Subcutaneous abdominal adipose tissue (tissue), 5 donors: ENCODE data around the gene FBXL20.

ENCODE experiments used
- H3K27ac ChIP-seq: one replicate; pipeline ENCODE4 v1.7.0; 2013; ENCODE audit warnings: low read depth, mild to moderate bottlenecking, inconsistent platforms, low read length, moderate library complexity
- H3K27me3 ChIP-seq, 5 donors: one replicate each; pipeline ENCODE4 v1.7.0; 2013; ENCODE audit warnings: low read length in 5 of 5, inconsistent platforms in 1 of 5; ENCODE audit not compliant: control insufficient read depth in 5 of 5, insufficient read depth in 4 of 5
- H3K36me3 ChIP-seq, 5 donors: one replicate each; pipeline ENCODE4 v1.7.0; 2013; ENCODE audit warnings: low read length in 5 of 5; ENCODE audit not compliant: control insufficient read depth in 5 of 5, insufficient read depth in 5 of 5
- H3K4me1 ChIP-seq, 5 donors: one replicate each; pipeline ENCODE4 v1.7.0; 2013; ENCODE audit warnings: low read length in 5 of 5, mild to moderate bottlenecking in 3 of 5, moderate library complexity in 1 of 5; ENCODE audit not compliant: control insufficient read depth in 5 of 5, insufficient read depth in 5 of 5
- H3K4me3 ChIP-seq, 5 donors: one replicate each; pipeline ENCODE4 v1.7.0; 2013; ENCODE audit warnings: low read length in 5 of 5, low read depth in 1 of 5
- H3K9ac ChIP-seq, 5 donors: one replicate each; pipeline ENCODE4 v1.7.0; 2013; ENCODE audit warnings: low read length in 5 of 5, mild to moderate bottlenecking in 4 of 5, moderate library complexity in 3 of 5
- H3K9me3 ChIP-seq, 5 donors: one replicate each; pipeline ENCODE4 v1.7.0; 2013; ENCODE audit warnings: low read length in 5 of 5; ENCODE audit not compliant: control insufficient read depth in 5 of 5
- donor health status: healthy.
- donor health status: healthy.
- donor health status: healthy.
- donor health status: healthy.
- donor health status: healthy.

The FBXL20 gene

DNA sequence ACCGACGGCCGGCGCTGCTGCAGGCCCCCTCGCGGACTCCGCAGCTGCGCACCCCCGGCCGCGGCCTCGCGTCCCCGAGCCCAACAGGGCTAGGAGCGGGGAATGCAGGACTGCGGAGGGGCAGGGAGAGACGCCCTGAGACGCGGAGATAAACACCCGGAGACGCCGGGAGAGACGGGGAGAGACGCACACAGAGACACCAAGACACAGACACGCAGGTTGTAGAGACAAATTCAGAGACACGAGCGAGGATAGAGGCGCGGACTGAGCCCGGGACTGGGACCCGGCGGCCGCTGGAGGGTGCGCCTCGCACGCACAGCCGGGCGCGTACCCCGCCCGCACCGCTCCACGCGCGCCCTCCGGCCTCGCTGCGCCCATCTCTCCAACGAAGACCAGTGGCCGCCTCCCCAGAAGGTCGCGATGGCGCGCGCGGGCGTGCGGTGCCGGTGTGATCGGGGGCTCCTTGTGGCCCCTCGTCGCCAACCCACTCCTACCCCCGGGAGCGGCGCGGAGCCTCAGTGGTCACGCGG, 176.6 kb downstream of the FBXL20 start:
- no peaks in the 10 kb centered on the region for H3K36me3 ChIP-seq
- peaks cover 0 to 23% (median 20%) of the 10 kb centered on the region in 5 donors for H3K4me1 ChIP-seq
- no peaks in the 10 kb centered on the region for H3K9me3 ChIP-seq
- peak overlapping the region in 3 of 5 donors; percentile 36 to 54 (median 50) for H3K4me3 ChIP-seq
- H3K27me3 ChIP-seq, result peaks cover 17 to 49% (median 44%) of the 10 kb centered on the region in 5 donors
- H3K9ac ChIP-seq, result no peak overlapping the region
- no peak overlapping the region for H3K27ac ChIP-seq

DNA sequence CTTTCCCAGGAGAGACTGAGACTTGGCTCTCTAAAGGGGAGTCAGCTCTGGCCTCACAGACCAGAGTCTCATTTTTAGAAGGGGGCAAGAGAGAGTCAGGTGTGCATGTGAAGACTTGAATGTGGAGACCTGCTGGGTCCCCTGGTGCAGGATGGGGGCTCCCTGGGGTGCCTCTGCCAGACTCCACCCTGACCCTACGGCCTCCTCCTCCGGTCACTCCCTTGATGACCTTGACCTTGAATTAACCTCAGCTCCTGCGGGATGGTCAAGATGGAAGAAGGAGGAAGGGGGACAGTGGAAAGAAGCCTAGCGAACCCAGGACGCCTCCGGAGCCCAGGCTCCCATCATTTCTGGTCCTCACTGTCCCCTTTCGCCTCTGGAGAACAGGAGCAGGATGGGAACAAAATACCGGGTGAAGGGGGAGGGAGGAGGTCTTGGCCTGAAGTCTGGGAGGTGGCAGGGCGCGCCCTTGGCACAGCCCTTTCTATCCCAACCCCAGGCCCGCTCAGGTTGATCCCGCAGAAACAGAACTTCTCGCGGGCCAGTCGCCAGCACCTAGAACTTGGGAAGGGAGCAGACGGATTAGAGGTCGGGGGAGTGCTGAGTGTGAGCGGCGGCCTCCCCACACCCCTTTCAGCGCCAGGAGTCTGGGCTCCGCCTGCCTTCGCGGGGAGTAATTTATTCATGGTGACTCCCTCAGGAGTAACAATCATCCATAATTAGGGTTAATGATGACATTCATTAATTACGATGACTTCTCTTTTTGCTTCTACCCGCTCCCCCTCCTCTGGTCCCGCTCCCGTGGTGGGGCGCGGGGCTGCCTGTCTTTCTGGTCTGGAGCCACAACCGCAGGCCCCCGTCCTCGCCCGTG, 177.3 kb downstream of the FBXL20 start:
- Histone ChIP-seq H3K36me3 (no peaks in the 10 kb centered on the region), H3K4me3 (peak overlapping the region in 3 of 5 donors; percentile 36 to 54 (median 50)), H3K4me1 (peaks cover 0 to 28% (median 20%) of the 10 kb centered on the region in 5 donors), H3K9me3 (no peaks in the 10 kb centered on the region), H3K27ac (no peak overlapping the region), H3K27me3 (peaks cover 17 to 45% (median 39%) of the 10 kb centered on the region in 5 donors), H3K9ac (no peak overlapping the region)

DNA sequence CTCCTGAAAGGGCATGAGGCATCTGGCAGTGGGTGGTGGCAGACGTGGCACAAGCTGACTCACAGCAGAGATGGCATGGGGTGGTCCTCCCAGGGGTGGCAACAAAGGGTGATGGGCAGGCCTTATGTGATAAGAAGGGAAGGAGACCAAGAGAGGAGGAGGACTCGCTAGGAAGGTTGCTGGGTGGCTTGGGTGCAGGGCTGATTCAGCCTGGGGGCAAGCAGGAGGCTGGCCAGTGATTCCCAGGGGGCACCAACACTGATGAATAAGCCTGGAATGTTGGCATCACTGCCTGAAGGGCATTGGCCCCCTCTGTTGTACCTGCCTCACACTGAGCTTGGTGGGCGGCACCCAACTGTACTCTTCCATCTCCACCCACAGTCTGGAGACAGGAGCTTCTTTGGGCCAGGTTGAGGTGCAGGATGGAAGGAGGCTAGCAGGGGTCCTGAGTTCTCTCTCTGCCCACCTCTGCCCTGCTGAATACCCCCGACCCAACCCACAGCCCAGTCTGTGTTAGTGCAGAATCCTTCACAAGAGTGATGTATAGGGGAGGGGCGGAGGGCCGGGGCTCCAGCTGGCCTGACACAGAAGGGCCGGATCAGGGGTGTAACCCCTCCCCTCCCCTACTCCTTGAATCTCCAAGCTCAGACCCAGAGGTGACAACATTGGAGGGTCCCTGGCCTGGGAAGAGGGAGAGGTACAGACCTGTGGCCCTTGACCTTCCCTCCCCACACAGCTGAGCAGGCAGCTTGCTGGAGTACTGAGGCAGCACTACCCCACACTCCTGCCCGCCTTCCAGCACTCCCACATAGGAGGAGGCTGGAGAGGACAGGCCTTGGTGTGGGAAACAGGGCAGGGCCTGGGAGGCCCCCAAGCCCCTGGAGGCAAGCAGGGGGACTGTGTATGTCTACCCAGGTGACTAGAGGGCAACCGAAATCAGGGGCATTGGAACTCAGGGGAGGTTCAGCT, 178.3 kb downstream of the FBXL20 start:
- Histone ChIP-seq H3K9me3 (no peaks in the 10 kb centered on the region), H3K36me3 (no peaks in the 10 kb centered on the region), H3K4me1 (peaks cover 0 to 28% (median 19%) of the 10 kb centered on the region in 5 donors), H3K27me3 (peaks cover 17 to 42% (median 39%) of the 10 kb centered on the region in 5 donors), H3K9ac (no peak overlapping the region), H3K4me3 (no peak overlapping the region), H3K27ac (no peak overlapping the region)

DNA sequence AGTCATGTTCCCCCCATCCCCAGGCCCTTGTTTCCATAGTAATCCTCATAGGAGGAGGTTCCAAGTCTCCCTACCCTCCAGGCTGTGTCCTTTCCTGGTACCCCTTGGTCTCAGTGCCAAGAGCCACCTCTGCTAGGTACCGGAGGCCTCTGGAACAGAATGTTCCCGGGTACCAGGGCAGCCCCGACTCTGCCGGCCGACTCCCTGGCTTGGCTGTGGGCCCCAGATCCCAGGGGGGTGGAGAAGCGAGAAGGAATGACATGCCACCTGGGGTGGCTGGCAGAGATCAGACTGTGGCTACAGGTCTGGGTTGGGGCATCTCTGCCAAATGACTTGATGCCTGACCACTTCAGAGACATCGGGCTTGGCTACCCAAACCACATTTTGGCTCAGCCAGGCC, 179.3 kb downstream of the FBXL20 start:
- Histone ChIP-seq H3K36me3 (no peaks in the 10 kb centered on the region), H3K27me3 (peaks cover 14 to 37% (median 32%) of the 10 kb centered on the region in 5 donors), H3K4me3 (no peak overlapping the region), H3K9me3 (no peaks in the 10 kb centered on the region), H3K27ac (no peak overlapping the region), H3K9ac (no peak overlapping the region), H3K4me1 (peaks cover 0 to 28% (median 19%) of the 10 kb centered on the region in 5 donors)

DNA sequence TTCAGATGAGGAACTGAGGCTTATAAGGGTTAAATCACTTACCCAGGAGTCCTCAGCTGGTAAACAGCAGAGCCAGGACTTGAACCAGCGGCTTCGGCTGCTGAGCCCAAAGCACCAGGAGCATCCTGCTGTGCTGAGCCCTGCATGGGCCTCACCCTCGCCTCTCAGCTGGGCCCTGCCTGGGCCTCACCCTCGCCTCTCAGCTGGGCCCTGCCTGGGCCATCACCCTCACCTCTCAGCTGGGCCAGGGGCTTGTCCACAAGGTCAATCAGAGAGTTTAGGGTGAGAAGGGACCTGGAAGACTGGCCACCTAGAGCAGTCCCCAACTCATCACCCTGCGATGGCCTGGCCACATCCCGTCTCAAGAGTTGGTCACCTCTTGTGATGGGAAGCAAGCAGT, 179.9 kb downstream of the FBXL20 start:
- H3K27ac ChIP-seq, result no peak overlapping the region
- no peaks in the 10 kb centered on the region for H3K36me3 ChIP-seq
- no peak overlapping the region for H3K9ac ChIP-seq
- H3K4me1 ChIP-seq, result peaks cover 0 to 28% (median 19%) of the 10 kb centered on the region in 5 donors
- peaks cover 14 to 38% (median 34%) of the 10 kb centered on the region in 5 donors for H3K27me3 ChIP-seq
- H3K4me3 ChIP-seq, result no peak overlapping the region
- H3K9me3 ChIP-seq, result no peaks in the 10 kb centered on the region

DNA sequence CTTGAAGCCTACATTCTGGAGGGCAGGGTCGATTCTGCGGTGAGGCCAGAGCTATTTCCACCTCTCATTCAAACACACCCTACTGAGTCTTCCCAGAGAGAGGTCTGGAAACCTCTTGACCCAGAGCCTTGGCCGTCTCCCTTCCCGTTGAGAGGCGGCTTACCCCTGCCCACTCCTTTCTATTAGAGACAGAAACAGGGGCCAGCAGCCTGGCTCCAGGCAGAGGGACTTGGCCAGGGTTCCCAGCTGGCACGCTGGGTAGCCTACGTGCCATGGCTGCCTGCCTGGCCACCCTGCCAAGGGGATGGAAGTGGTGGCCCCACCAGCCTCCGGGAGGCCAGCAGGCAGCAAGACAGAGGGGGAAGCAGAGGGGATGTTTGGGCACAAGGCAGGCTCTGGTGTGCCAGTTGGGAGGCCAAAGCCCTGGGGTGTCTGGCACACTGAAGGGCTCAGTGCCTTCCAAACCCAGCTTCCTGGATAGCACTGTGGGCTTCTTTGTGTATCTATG, 181.7 kb downstream of the FBXL20 start:
- Histone ChIP-seq H3K4me1 (peaks cover 0 to 13% (median 3%) of the 10 kb centered on the region in 5 donors), H3K27ac (no peak overlapping the region), H3K27me3 (peaks cover 6 to 27% (median 24%) of the 10 kb centered on the region in 5 donors), H3K4me3 (no peak overlapping the region), H3K9me3 (no peaks in the 10 kb centered on the region), H3K9ac (no peak overlapping the region), H3K36me3 (no peaks in the 10 kb centered on the region)

DNA sequence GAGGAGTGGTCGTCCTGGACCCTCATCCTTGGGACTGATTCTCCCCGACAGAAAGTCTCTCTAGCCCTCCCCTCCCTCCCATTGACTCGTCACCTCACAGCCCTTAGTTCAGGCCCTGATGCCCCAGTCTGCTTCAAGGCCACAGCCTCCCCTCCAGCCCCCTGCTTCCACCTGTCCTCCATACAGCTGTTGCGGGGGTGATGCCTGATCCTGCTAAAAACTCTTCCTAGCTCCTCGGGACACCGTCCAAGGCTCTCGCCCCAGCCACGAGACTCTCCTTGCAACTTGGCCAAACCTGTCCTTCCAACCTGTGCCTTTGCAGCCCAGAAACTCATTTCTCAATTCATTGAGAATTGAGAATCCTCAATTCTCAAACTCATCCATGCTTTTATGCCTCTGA, 182.5 kb downstream of the FBXL20 start:
- peaks cover 0 to 8% (median 0%) of the 10 kb centered on the region in 5 donors for H3K4me1 ChIP-seq
- no peak overlapping the region for H3K9ac ChIP-seq

DNA sequence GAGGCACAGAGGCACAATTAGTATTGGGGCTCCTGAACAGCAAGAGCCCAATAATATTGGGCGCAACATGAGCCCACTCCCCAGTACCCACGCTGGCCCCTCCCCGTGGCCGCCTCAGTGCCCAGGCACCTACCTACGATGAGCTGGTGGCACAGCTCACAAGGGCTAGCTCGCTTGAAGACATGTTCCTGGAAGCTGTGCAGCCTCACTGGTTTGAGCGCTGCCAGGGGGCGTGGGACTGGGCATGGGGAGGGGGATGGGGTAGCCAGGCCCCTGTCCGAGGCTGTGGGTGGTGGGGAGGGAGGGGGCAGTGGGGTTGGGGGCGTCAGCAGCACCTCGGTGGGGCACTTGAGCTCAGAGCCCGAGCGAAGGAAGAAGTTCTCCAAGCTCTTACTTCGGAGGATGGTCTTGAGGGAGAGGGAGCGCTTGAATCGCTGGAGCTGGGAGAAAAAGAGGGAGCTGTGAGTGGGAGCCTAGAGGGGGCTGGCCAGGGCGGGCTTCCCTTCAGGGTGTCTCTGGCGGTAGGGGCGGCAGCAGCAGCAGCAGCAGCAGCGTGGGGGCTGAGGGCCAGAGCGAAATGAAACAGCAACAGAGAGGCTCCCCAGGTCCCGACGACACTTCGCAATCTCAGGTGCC, 183.6 kb downstream of the FBXL20 start:
- no peak overlapping the region for H3K27ac ChIP-seq
- no peak overlapping the region for H3K4me3 ChIP-seq
- no peaks in the 10 kb centered on the region for H3K36me3 ChIP-seq
- H3K4me1 ChIP-seq, result peaks cover 0 to 12% (median 3%) of the 10 kb centered on the region in 5 donors
- no peak overlapping the region for H3K9ac ChIP-seq
- H3K27me3 ChIP-seq, result peaks cover 0 to 27% (median 10%) of the 10 kb centered on the region in 5 donors
- no peaks in the 10 kb centered on the region for H3K9me3 ChIP-seq

More for the DNA sequence above, 182.5 kb downstream of the FBXL20 start:
- Histone ChIP-seq H3K4me3 (no peak overlapping the region), H3K36me3 (no peaks in the 10 kb centered on the region), H3K9me3 (no peaks in the 10 kb centered on the region), H3K27me3 (peaks cover 4 to 28% (median 20%) of the 10 kb centered on the region in 5 donors), H3K27ac (no peak overlapping the region)

DNA sequence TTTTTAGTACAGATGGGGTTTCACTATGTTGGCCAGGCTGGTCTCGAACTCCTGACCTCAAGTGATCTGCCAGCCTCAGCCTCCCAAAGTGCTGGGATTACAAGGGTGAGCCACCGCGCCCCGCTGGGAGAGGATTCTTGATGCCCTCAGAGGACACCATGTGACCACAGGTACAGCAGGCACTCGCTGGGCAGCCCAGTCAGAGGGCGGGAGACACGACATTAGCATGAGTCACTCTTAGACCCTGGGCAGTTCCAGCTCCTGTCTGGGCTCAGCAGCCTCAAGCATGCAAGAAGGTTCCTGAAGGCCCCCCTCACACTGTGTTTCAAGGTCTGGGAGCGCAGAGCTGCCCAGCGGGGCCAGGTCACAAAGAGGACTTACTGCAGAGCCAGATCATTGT, 187.6 kb downstream of the FBXL20 start:
- Histone ChIP-seq H3K27ac (no peak overlapping the region), H3K27me3 (peaks cover 0 to 28% (median 22%) of the 10 kb centered on the region in 5 donors), H3K4me3 (no peak overlapping the region), H3K36me3 (no peaks in the 10 kb centered on the region), H3K4me1 (peaks cover 2 to 31% (median 28%) of the 10 kb centered on the region in 5 donors), H3K9ac (no peak overlapping the region), H3K9me3 (no peaks in the 10 kb centered on the region)
